Lung (tissue), 12 donors: ENCODE results near the gene CASR. TPM values are rescaled to one million over a fixed set of nuclear protein-coding genes. Genes with fewer than 3 reads are reported as not detected.

Source experiments
- ATAC-seq: fragments of 200-7000 bp; cut with Tn5 transposase; one replicate; pipeline ENCODE4 v1.9.1; 2020; ENCODE audit warnings: moderate number of reproducible peaks; ENCODE audit not compliant: insufficient read depth, low FRiP score
- DNase-seq, 3 donors: peaks; one replicate each; pipeline ENCODE4 v3.0.0-alpha.2; 2013 to 2017
- H3K27ac ChIP-seq, 2 donors: one replicate each; pipeline ENCODE4 v1.5.1; 2013; ENCODE audit warnings: mild to moderate bottlenecking in 2 of 2, moderate library complexity in 2 of 2, control low read depth in 1 of 2, inconsistent platforms in 1 of 2, low read depth in 1 of 2, low read length in 1 of 2
- H3K27me3 ChIP-seq, 3 donors: one replicate each; pipeline ENCODE4 v1.5.1; 2013; ENCODE audit warnings: low read length in 2 of 3; ENCODE audit not compliant: control insufficient read depth in 3 of 3, insufficient read depth in 3 of 3
- H3K36me3 ChIP-seq, 4 donors: one replicate each; pipeline ENCODE4 v1.5.1; 2013; ENCODE audit warnings: low read length in 4 of 4, mild to moderate bottlenecking in 1 of 4, moderate library complexity in 1 of 4; ENCODE audit not compliant: control insufficient read depth in 4 of 4, insufficient read depth in 4 of 4
- H3K4me1 ChIP-seq, 5 donors: one replicate each; pipeline ENCODE4 v1.5.1; 2013; ENCODE audit warnings: low read length in 5 of 5, mild to moderate bottlenecking in 2 of 5, moderate library complexity in 1 of 5; ENCODE audit not compliant: control insufficient read depth in 5 of 5, insufficient read depth in 5 of 5
- H3K4me3 ChIP-seq: one replicate; pipeline ENCODE4 v1.5.1; 2013; ENCODE audit warnings: mild to moderate bottlenecking, control low read depth, moderate library complexity
- H3K9ac ChIP-seq, 2 donors: one replicate each; pipeline ENCODE4 v1.5.1; 2013; ENCODE audit warnings: low read length in 2 of 2, control low read depth in 1 of 2; ENCODE audit not compliant: insufficient read depth in 1 of 2
- H3K9me3 ChIP-seq, 4 donors: one replicate each; pipeline ENCODE4 v1.5.1; 2013; ENCODE audit warnings: low read length in 3 of 4, mild to moderate bottlenecking in 1 of 4, moderate library complexity in 1 of 4; ENCODE audit not compliant: control insufficient read depth in 4 of 4, insufficient read depth in 3 of 4
- CTCF ChIP-seq: IDR thresholded peaks from 2 replicates; pipeline ENCODE4 v1.5.1; 2012; ENCODE audit warnings: mild to moderate bottlenecking; ENCODE audit errors: control extremely low read depth, extremely low read depth
- WGBS, 2 donors: extraction: QIAGEN DNeasy Blood & Tissue Kit; methylation state at CpG; one replicate each; pipeline ENCODE4 v1.1.7; 2013; 5-methylcytosine and 5-hydroxymethylcytosine counted together
- polyA plus RNA-seq, 2 donors: library from polyadenylated mRNA; stranded (reverse); fragments of 200-250 nt; gene quantifications; one replicate each; pipeline ENCODE4 v1.2.1, GENCODE V29; 2013
- total RNA-seq, 2 donors: library from RNA; depleted of rRNA in 1 of 2; stranded (reverse); fragments of >200 nt in 1 of 2; gene quantifications; one replicate each; pipeline ENCODE4 v1.2.1, GENCODE V29; 2014 to 2021
- donor health status: control.
- donor health status: control.
- donor health status: Bipolar disorder and iron deficiency.
- donor health status: healthy.
- donor health status: DM: yes; HTN: yes; CAD: no.

CASR gene
- total and polyA plus RNA-seq, 4 donors, result 0.02 to 0.40 (median 0.02) TPM; not detected in 1

- H3K27me3 ChIP-seq, result no peaks in the 10 kb centered on the region
- TF ChIP-seq CTCF, result no peak
- DNase-seq (no peak), ATAC-seq (no peak)
- no peaks in the 10 kb centered on the region for H3K9me3 ChIP-seq
- peaks cover 0 to 3% (median 0%) of the 10 kb centered on the region in 5 donors for H3K4me1 ChIP-seq
- H3K9ac ChIP-seq, result no peak overlapping the region
- no peaks in the 10 kb centered on the region for H3K36me3 ChIP-seq
- H3K27ac ChIP-seq, result no peak overlapping the region
- H3K4me3 ChIP-seq, result no peak overlapping the region
- 20 to 57% methylated on average over 1 of the region's 1 CpG for WGBS, 2 donors
Observed at GRCh38 chr3:122253581-122253980, 70.1 kb downstream of the CASR start.

- H3K9me3 ChIP-seq, result no peaks in the 10 kb centered on the region
- TF ChIP-seq CTCF, result no peak
- DNase-seq, result peak in 1 of 3 donors; percentile 5
- no peak overlapping the region for H3K4me3 ChIP-seq
- 25 to 47% methylated on average over 1 of the region's 1 CpG for WGBS, 2 donors
- H3K36me3 ChIP-seq, result no peaks in the 10 kb centered on the region
- ATAC-seq, result no peak
- H3K4me1 ChIP-seq, result peaks cover 0 to 3% (median 0%) of the 10 kb centered on the region in 5 donors
- no peaks in the 10 kb centered on the region for H3K27me3 ChIP-seq
- no peak overlapping the region for H3K27ac ChIP-seq
- H3K9ac ChIP-seq, result no peak overlapping the region
Observed at GRCh38 chr3:122255757-122256439, 72.4 kb downstream of the CASR start.

GRCh38 chr3:122257644-122258364, 74.3 kb downstream of the CASR start:
- Histone ChIP-seq H3K9ac (no peak overlapping the region), H3K27me3 (peaks cover 0 to 3% (median 0%) of the 10 kb centered on the region in 3 donors), H3K9me3 (no peaks in the 10 kb centered on the region), H3K4me1 (peaks cover 0 to 3% (median 0%) of the 10 kb centered on the region in 5 donors), H3K27ac (no peak overlapping the region), H3K36me3 (no peaks in the 10 kb centered on the region), H3K4me3 (no peak overlapping the region)
- ATAC-seq (no peak), DNase-seq (no peak)
- 56 to 59% methylated on average over 7 of the region's 7 CpGs for WGBS, 2 donors
- no peak for TF ChIP-seq CTCF
